Kidney tubule cell (primary cell): ENCODE data around the gene TRERF1.

ENCODE experiments used
- DNase-seq: peaks from one replicate; pipeline ENCODE4 v3.0.0-alpha.2; 2018; ENCODE audit warnings: low spot score

Gene TRERF1

DNA sequence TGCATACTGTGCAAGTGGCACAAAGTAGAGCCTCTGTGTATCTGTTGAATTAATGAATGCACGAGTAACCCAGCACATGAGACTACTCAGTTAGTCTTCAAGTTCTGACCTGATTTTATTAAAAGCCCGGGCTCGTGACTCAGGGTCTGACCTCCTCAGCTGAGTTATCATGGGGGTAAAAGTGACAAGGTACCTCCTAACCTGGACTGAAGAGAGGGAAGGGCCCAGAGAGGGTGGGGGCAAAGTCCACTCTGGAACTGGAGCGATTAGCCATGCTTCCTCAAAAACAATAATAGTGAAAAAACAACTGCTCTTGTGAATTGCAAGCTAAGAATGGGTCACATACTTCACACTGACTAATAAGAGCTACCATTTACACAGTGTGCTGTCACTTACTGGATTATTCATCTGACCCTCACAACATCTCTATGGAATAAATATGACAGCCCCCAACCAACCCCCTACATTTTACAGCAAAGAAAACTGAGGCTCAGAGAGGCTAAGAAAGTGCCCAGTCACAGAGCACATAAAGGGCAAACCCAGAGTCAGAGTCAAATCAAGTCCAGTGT is 26.7 kb downstream of the TRERF1 start:
- DNase-seq = peak; percentile 41

DNA sequence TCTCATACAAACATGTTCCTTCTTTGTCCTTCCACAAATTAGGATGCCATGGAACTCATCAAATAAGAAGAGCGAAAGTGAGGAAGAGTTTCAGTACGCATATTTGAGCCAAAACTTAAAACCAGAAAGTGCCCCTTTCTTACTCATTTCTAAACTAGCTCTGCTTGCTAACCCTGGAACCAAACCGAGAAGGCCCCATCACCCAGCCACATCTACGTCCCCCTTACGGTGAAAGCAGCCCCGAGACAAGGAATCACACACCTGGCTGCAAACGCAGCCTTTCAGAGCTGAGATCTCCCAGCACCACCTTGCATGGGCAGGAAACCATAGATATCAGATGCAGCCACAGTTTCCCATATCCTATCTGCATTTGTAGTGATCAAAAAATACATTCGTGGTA is 28.5 kb downstream of the TRERF1 start:
- DNase-seq = no peak

- DNase-seq = no peak
Measured at GRCh38 chr6:42420741-42421140, 31.0 kb downstream of the TRERF1 start.

GRCh38 chr6:42419490-42420280 is 32.0 kb downstream of the TRERF1 start:
- DNase-seq = no peak

GRCh38 chr6:42418724-42419123 is 33.0 kb downstream of the TRERF1 start:
- no peak for DNase-seq

DNA sequence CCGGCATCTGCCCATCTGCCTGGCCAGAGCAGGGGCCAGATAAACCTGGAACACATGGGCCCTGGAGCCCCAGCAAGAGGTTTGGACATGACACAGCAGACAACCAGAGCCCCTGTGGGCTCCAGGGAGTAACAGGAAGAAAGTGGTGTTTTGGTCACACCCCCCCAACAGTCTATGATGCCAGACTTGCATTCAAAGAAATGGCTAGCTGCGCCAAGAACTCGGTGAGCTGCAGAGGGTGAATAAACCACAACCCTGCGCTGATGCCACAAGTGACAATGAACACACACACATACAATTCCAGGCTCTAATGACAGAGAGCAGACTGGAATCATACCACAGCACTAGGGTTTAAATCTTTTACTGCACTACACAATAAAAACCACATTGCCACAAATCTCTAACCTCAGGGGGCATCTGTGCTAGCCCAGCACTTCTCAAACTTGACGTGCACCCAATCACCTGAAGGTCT is 34.0 kb downstream of the TRERF1 start:
- DNase-seq = no peak

- no peak for DNase-seq
Measured at GRCh38 chr6:42411406-42411805, 40.3 kb downstream of the TRERF1 start.

DNA sequence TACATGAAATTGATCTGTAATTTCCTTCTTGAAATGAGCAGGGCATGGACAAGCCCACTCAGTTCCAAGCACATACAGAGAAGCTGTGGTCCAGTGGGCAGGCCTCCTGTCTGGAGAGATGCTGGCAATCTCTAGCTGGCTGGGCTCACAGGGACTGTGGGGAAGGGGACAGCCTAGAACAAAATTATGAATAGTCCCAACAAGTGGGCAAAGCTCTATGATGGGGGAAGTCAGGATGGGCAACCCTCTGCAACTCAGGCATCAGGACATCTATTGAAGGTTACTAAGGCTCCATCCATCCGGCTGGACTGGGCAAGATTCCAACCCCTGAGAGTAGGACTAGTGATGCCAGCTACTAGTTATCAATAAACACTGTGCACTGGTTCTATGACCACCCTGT is 40.9 kb downstream of the TRERF1 start:
- DNase-seq = no peak

- no peak for DNase-seq
Measured at GRCh38 chr6:42409581-42409980, 42.1 kb downstream of the TRERF1 start.

GRCh38 chr6:42407379-42407778 is 44.3 kb downstream of the TRERF1 start:
- DNase-seq = peak; percentile 7

DNA sequence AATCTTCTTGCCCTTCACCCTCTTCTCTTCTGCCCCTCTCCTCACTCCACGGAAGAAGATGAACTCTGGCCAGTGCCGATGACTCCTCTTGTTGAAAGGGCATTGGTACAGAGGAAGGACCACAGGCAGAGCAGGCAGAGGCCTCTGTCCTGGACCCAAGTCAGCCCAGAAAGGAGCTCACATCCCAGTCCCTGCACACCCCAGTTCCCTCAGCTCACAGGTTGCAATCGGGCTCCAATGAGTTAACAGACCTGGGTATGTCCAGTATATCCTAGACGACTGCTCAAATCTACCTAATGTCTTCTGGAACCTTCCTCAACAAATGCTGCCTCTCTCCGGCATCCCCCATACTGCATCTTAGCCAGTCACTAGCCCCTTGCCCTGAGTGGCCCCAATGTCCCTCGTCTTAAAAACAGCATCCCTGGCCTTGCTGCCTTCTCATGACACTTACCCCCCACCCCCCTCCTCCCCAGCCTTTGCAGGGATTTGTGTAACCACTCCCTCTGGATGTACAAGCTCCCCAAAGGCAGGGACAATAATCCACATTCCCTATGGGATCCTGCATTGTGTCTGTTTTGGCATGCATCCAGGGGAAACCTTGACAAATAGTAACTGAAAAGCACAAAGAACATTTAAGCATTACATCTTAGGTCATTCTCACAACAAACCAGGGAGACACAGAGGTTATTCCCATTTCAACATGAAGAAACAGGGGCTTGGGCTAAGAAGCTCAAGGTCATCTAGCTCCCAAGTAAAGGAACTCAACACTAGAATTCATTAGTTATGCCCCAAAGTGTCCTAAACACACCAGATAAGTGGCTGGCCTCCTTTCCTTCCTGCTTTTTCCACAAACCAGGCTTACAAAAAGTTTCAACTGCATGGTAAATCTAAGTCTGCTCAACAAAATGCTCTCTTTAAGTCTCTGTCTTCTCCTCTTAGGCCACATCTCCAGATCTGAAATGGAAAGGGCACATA is 45.1 kb downstream of the TRERF1 start:
- no peak for DNase-seq

DNA sequence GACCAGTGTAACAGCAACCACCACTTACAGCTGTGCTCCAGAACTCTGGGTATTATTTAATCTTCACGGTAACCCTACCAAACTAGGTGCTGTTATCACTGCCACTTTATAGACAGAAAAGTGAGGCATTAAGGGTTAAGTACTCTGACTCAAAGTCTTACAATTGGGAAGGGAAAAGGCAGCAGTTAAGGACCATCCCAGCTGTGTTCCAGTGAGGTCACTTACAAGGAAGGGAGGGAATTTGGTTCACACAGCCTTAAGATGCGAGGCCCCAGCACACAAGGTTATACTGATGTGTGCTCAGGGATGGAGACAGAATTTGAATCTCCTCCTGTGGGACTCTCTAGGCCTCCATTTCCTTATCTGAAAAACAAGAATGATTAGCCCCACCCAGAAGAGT is 46.7 kb downstream of the TRERF1 start:
- DNase-seq = peak; percentile 10

DNA sequence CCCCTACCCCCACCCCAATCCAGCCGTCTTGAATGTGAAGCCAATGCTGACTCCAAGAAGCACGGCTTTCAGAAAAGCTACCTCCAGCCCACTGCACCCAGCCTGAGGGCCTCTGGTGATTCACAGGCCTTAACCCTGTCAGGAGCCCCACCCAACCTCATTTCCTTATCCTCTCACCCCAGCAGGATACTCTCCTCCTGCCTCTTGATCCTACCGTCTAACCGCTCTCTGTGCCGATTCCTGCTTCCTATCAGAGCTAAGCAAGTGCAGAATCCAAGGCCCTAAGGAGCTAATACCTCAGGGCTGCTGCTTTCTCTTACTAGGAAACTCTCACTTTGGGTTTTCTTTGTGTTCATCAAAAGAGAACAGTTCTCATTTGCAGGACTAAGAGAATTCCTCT is 47.2 kb downstream of the TRERF1 start:
- peak; percentile 54 for DNase-seq

- DNase-seq = no peak
Measured at GRCh38 chr6:42403831-42404230, 47.9 kb downstream of the TRERF1 start.

DNA sequence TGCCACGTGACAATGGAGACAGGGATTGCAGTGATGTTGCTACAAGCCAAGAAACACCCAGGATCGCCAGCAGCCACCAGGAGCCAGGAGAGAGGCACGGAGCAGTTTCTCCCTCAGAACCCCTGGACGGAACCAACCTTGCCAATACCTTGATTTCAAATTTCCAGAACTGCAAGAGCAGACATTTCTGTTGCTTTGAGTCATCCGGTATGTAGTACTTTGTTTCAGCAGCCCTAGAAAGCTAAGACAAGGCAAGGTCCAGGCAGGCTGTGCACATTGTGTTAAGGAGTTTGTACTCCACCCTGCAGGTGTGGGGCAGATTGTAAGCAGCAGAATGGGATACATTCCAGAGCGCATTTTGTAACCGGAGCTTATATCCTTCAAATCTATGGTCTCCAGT is 48.3 kb downstream of the TRERF1 start:
- DNase-seq = no peak

DNA sequence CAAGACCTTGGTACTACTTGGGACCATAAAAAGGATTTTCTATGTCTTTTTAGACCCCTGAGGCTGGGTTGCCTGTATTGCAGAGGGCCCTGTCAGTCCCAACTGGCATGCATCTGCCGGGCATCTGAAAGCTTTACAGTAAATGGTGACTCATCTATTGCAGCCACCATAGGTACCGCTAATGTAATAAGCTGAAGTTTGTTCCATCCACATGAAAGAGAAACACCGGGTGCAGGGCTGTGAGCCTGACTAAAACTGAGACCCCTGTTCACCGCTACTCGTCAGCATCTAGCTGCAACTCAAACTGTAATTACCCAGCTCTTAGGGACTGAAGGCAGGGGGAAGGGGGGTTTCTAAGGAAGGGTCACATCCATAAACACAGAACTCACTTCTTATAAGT is 49.5 kb downstream of the TRERF1 start:
- no peak for DNase-seq

GRCh38 chr6:42401613-42401951 is 50.1 kb downstream of the TRERF1 start:
- no peak for DNase-seq

- DNase-seq = no peak
Measured at GRCh38 chr6:42400886-42401612, 50.7 kb downstream of the TRERF1 start.

GRCh38 chr6:42400061-42400760 is 51.5 kb downstream of the TRERF1 start:
- DNase-seq = no peak

DNA sequence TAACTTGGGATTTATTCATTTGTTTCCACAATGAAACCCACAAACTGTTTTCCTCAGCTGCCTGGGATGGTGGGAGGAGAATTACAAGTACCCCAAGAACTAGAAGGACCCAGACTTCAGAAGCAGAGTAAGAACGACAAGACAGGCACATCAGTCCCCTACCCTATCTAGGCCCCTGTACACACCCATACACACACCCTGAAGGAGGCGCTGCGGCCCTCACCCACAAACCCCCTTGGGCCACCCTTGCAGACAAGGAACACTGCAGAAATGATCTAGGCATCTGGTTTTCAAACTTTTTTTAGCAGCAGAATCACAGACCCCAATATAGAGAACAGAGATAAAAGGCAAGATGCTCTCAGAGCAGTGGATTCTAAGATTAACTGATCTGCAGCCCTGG is 55.0 kb downstream of the TRERF1 start:
- no peak for DNase-seq

DNA sequence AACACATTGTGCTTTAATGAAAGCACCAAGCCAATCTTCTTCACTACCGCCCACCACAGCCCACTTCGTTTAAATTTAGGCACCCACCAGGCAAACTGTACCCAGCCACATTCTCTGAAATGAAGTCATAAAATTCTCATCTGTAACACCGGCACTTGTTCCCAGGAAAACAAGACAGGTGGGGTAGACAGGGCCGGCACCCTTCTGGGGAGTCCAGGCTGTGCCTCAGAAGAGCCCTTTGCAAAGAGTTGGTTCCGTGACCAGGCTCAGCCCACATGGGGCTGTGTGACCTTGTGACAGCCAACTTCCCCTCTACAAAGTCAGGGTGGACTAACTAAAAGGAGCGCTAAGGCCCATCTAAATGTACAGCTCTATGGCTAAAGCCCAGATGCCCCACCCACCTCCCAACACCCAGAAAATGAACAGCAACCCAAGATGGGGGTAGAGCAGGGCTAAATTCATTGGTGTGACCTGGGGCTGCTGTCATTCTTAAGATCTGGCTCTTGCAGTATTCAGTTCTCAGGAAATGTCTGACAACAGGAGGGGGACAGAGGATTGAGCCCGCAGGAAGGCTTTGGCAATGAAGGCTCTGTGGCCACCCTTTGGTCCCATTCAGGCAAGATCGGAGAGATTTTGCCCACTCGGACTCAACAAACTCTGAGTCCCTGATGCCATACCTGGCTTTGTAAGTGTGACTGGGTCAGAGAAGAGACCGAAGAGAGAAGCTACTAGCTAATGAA is 56.7 kb downstream of the TRERF1 start:
- no peak for DNase-seq
